ENCODE results near the gene NIN.
"Not testable (repeated sequence)": the region's sequence is repeated elsewhere in the genome, so short reads cannot be mapped to it uniquely, and the experiment has no call there.

The NIN gene

GRCh38 chr14:50819303-50819702 is 11.7 kb downstream of the NIN start:
- H3K4me3 ChIP-seq (ENCODE audit: low read depth, low read length) = not testable (repeated sequence)

- no peak overlapping the region for H3K4me3 ChIP-seq (ENCODE audit: low read depth, low read length)
These were observed 14.4 kb downstream of the NIN start for GRCh38 chr14:50816395-50817047.

GRCh38 chr14:50815526-50815925 is 15.4 kb downstream of the NIN start:
- not testable (repeated sequence) for H3K4me3 ChIP-seq (ENCODE audit: low read depth, low read length)

- not testable (repeated sequence) for H3K4me3 ChIP-seq (ENCODE audit: low read depth, low read length)
These were observed 15.9 kb downstream of the NIN start for GRCh38 chr14:50815058-50815457.

- no peak overlapping the region for H3K4me3 ChIP-seq (ENCODE audit: low read depth, low read length)
These were observed 16.8 kb downstream of the NIN start for GRCh38 chr14:50814161-50814560.

- H3K4me3 ChIP-seq (ENCODE audit: low read depth, low read length) = no peak overlapping the region
These were observed 17.5 kb downstream of the NIN start for GRCh38 chr14:50813544-50813863.

GRCh38 chr14:50812856-50813543 is 18.0 kb downstream of the NIN start:
- no peak overlapping the region for H3K4me3 ChIP-seq (ENCODE audit: low read depth, low read length)

- no peak overlapping the region for H3K4me3 ChIP-seq (ENCODE audit: low read depth, low read length)
These were observed 18.8 kb downstream of the NIN start for GRCh38 chr14:50812180-50812579.

- H3K4me3 ChIP-seq (ENCODE audit: low read depth, low read length) = no peak overlapping the region
These were observed 22.9 kb downstream of the NIN start for GRCh38 chr14:50808053-50808452.

- H3K4me3 ChIP-seq (ENCODE audit: low read depth, low read length) = no peak overlapping the region
These were observed 24.6 kb downstream of the NIN start for GRCh38 chr14:50806241-50806933.

- no peak overlapping the region for H3K4me3 ChIP-seq (ENCODE audit: low read depth, low read length)
These were observed 25.6 kb downstream of the NIN start for GRCh38 chr14:50805396-50805795.

GRCh38 chr14:50804181-50804721 is 26.7 kb downstream of the NIN start:
- no peak overlapping the region for H3K4me3 ChIP-seq (ENCODE audit: low read depth, low read length)

GRCh38 chr14:50801706-50802105 is 29.3 kb downstream of the NIN start:
- no peak overlapping the region for H3K4me3 ChIP-seq (ENCODE audit: low read depth, low read length)

GRCh38 chr14:50800032-50800431 is 30.9 kb downstream of the NIN start:
- no peak overlapping the region for H3K4me3 ChIP-seq (ENCODE audit: low read depth, low read length)

GRCh38 chr14:50798048-50798421 is 32.9 kb downstream of the NIN start:
- no peak overlapping the region for H3K4me3 ChIP-seq (ENCODE audit: low read depth, low read length)

- H3K4me3 ChIP-seq (ENCODE audit: low read depth, low read length) = no peak overlapping the region
These were observed 33.5 kb downstream of the NIN start for GRCh38 chr14:50797250-50798047.

- H3K4me3 ChIP-seq (ENCODE audit: low read depth, low read length) = no peak overlapping the region
These were observed 34.6 kb downstream of the NIN start for GRCh38 chr14:50796390-50796789.

GRCh38 chr14:50795909-50796308 is 35.1 kb downstream of the NIN start:
- no peak overlapping the region for H3K4me3 ChIP-seq (ENCODE audit: low read depth, low read length)

- no peak overlapping the region for H3K4me3 ChIP-seq (ENCODE audit: low read depth, low read length)
These were observed 35.8 kb downstream of the NIN start for GRCh38 chr14:50795142-50795541.

- no peak overlapping the region for H3K4me3 ChIP-seq (ENCODE audit: low read depth, low read length)
These were observed 36.8 kb downstream of the NIN start for GRCh38 chr14:50794068-50794645.

GRCh38 chr14:50792634-50793068 is 38.3 kb downstream of the NIN start:
- no peak overlapping the region for H3K4me3 ChIP-seq (ENCODE audit: low read depth, low read length)

All from iPS-11a (cell line).